Esophagus muscularis mucosa (tissue), 4 donors: ENCODE data around the gene PGM3. TPM values are rescaled to one million over a fixed set of nuclear protein-coding genes. Genes with fewer than 3 reads are reported as not detected.

Experiments used
- DNase-seq: peaks from one replicate; pipeline ENCODE4 v3.0.0-alpha.2; 2017; ENCODE audit errors: extremely low spot score
- H3K27ac ChIP-seq, 4 donors: fragments of 200-600 bp; sonication (generic); replicated peaks in 1 of 4; 1 replicate in 3 of 4; 2 replicates in 1 of 4; pipeline ENCODE4 v1.5.1; 2016 to 2019; ENCODE audit warnings: mild to moderate bottlenecking in 1 of 4
- H3K27me3 ChIP-seq, 4 donors: fragments of 200-600 bp; sonication (generic); one replicate each; pipeline versions ENCODE4 v1.5.1 to v1.6.0; 2016 to 2019
- H3K36me3 ChIP-seq, 4 donors: fragments of 200-600 bp; sonication (generic); one replicate each; pipeline ENCODE4 v1.5.1; 2016 to 2019
- H3K4me1 ChIP-seq, 4 donors: fragments of 200-600 bp; sonication (generic); one replicate each; pipeline ENCODE4 v1.5.1; 2016 to 2019
- H3K4me3 ChIP-seq, 4 donors: fragments of 200-600 bp; sonication (generic); 1 replicate in 2 of 4; 2 replicates in 2 of 4; pipeline ENCODE4 v1.5.1; 2016 to 2019; ENCODE audit warnings: mild to moderate bottlenecking in 4 of 4, moderate library complexity in 1 of 4
- H3K9me3 ChIP-seq, 4 donors: fragments of 200-600 bp; sonication (generic); 1 replicate in 3 of 4; 2 replicates in 1 of 4; pipeline ENCODE4 v1.5.1; 2016 to 2019
- EP300 ChIP-seq: sonication (generic); formaldehyde crosslinking; IDR thresholded peaks from one replicate; pipeline ENCODE4 v1.6.1; 2017; ENCODE audit warnings: antibody characterized with exemption
- POLR2A ChIP-seq: fragments of 450-650 bp; IDR thresholded peaks from one replicate; pipeline ENCODE4 v1.6.1; 2017; ENCODE audit warnings: antibody characterized with exemption, moderate library complexity, mild to moderate bottlenecking, low read depth
- POLR2AphosphoS5 ChIP-seq, 2 donors: sonication (generic); formaldehyde crosslinking; IDR thresholded peaks; one replicate each; pipeline ENCODE4 v1.6.1; 2017; ENCODE audit warnings: antibody characterized with exemption in 2 of 2
- WGBS: methylation state at CpG from one replicate; pipeline ENCODE4 v1.1.5; 2018; 5-methylcytosine and 5-hydroxymethylcytosine counted together
- intact Hi-C: fragments of 100-400 bp; cut with DNase I; formaldehyde crosslinking; loops from one replicate; pipeline ENCODE4 v1.15.1; 2023
- total RNA-seq, 4 donors: library from RNA; depleted of rRNA; stranded (reverse); fragments of >200 nt; gene quantifications; one replicate each; pipeline versions ENCODE4 v1.1.0 to v1.2.1, GENCODE V29; 2016
- TF ChIP-seq, protein P1 (sequence below), 3 experiments: fragments of 200-600 bp in 2 of 3; fragments of 450-650 bp in 1 of 3; sonication (generic) in 2 of 3; IDR thresholded peaks; one replicate each; pipeline ENCODE4 v1.5.1; 2017 to 2019; ENCODE audit warnings: antibody characterized with exemption in 3 of 3, mild to moderate bottlenecking in 2 of 3, moderate library complexity in 1 of 3

PGM3 gene
- total RNA-seq, 4 donors from 2014 or later, result 7.1 to 15.4 (median 8.9) TPM

GRCh38 chr6:83215131-83216047, 22.3 kb upstream of the PGM3 start:
- Histone ChIP-seq H3K4me3 (no peak overlapping the region), H3K4me1 (no peaks in the 10 kb centered on the region), H3K27ac (no peak overlapping the region), H3K36me3 (peaks cover 0 to 9% (median 0%) of the 10 kb centered on the region in 4 donors), H3K9me3 (no peaks in the 10 kb centered on the region), H3K27me3 (no peaks in the 10 kb centered on the region)
- TF ChIP-seq EP300 (no peak), POLR2AphosphoS5 (IDR thresholded peaks at IDR 0.05) (peak in 1 of 2 donors; percentile 14), POLR2A (no peak)
- TF ChIP-seq, protein P1, sequence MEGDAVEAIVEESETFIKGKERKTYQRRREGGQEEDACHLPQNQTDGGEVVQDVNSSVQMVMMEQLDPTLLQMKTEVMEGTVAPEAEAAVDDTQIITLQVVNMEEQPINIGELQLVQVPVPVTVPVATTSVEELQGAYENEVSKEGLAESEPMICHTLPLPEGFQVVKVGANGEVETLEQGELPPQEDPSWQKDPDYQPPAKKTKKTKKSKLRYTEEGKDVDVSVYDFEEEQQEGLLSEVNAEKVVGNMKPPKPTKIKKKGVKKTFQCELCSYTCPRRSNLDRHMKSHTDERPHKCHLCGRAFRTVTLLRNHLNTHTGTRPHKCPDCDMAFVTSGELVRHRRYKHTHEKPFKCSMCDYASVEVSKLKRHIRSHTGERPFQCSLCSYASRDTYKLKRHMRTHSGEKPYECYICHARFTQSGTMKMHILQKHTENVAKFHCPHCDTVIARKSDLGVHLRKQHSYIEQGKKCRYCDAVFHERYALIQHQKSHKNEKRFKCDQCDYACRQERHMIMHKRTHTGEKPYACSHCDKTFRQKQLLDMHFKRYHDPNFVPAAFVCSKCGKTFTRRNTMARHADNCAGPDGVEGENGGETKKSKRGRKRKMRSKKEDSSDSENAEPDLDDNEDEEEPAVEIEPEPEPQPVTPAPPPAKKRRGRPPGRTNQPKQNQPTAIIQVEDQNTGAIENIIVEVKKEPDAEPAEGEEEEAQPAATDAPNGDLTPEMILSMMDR (IDR thresholded peaks at IDR 0.05), result peak; percentile 69 to 84 (median 75)
- no peak for DNase-seq
- WGBS, result 33% methylated on average over 7 of the region's 7 CpGs
- intact Hi-C loops, result loop anchor here (5.0 kb wide), 1 partner anchor 148 kb away; the partner anchor contains the start of genes DOP1A and UBE3D

DNA sequence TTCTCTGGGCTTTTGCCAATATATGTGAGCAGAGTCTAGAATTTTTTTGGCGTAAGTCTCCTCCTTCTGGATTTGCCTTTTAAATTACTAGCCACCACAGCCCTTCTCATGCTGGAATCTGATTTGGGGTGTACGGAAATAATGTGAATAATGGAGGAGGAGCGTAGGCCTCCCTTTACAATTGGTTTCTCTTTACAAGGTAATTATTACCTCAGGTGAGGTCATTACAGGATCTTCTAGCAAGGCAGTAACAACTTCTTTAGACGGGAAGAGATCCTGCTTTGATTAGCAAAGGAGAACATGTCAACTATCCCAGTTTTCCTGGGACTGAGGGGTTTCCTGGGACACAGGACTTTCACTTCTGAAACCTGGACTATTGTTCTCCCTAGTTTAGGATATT, 9.0 kb upstream of the PGM3 start:
- no peak overlapping the region for H3K4me3 ChIP-seq
- intact Hi-C loops, result no loop called here
- H3K36me3 ChIP-seq, result peaks cover 0 to 9% (median under 1%) of the 10 kb centered on the region in 4 donors
- H3K4me1 ChIP-seq, result no peaks in the 10 kb centered on the region
- H3K9me3 ChIP-seq, result no peaks in the 10 kb centered on the region
- H3K27me3 ChIP-seq, result no peaks in the 10 kb centered on the region
- 82% methylated on average over 4 of the region's 4 CpGs for WGBS
- H3K27ac ChIP-seq, result no peak overlapping the region
- no peak for DNase-seq
- TF ChIP-seq POLR2AphosphoS5 (IDR thresholded peaks at IDR 0.05) (no peak), POLR2A (no peak), EP300 (no peak)
- TF ChIP-seq, protein P1 (IDR thresholded peaks at IDR 0.05), result no peak

DNA sequence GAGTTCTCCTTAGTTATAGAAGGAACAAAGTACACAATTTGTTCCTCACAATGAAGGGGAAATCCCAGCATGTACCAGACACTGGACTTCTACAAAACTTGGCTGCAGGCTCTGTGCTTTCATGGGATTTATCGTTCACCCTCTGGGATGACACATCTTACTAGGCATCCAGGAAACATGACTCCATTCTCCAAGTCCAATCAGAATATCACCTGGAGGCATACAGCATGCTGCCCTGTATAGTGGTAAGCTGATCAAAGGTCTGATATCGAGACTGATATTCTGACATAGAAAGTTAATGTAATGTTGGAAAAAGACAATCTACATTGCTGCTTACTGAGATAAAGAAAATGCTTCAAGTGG, 6.8 kb upstream of the PGM3 start:
- H3K27me3 ChIP-seq, result no peaks in the 10 kb centered on the region
- peaks cover 0 to 24% (median 9%) of the 10 kb centered on the region in 4 donors for H3K36me3 ChIP-seq
- intact Hi-C loops, result loop anchor here (10.0 kb wide), 1 partner anchor 135 kb away; the partner anchor contains the start of genes DOP1A and UBE3D
- H3K27ac ChIP-seq, result no peak overlapping the region
- no peak for DNase-seq
- H3K4me3 ChIP-seq, result no peak overlapping the region
- TF ChIP-seq EP300, result no peak
- TF ChIP-seq, protein P1 (IDR thresholded peaks at IDR 0.05), result no peak
- TF ChIP-seq POLR2A, result no peak
- no peak for TF ChIP-seq POLR2AphosphoS5 (IDR thresholded peaks at IDR 0.05)
- no peaks in the 10 kb centered on the region for H3K9me3 ChIP-seq
- peaks cover 0 to 3% (median 1%) of the 10 kb centered on the region in 4 donors for H3K4me1 ChIP-seq
- WGBS, result 62% methylated on average over 2 of the region's 2 CpGs

DNA sequence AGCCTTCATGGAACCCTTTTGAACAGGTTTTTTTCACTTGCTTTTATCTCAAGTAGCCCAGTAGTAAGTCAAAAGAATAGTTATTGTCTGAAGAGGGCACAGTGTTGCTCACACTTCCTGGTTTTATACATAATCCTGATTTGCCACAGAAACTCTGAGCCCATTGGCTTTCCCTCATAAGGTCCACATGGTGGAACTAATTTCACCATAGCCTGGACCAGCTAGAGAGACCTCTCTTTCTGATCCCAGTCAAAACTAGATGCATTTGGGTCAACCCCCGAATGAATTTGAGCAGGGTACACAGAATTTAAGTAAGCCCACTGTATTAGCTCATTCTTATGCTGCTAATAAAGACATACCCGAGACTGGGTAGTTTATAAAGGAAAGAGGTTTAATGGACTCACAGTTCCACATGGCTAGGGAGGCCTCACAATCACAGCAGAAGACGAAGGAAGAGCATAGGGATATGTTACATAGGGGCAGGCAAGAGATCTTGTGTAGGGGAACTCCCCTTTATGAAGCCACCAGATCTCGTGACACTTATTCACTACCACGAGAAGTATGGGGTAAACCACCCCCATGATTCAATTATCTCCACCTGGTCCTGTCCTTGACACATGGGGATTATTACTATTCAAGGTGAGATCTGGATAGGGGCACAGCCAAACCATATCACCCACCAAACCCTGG, 6.3 kb upstream of the PGM3 start:
- no peak overlapping the region for H3K27ac ChIP-seq
- 87% methylated on average over 5 of the region's 5 CpGs for WGBS
- no peak for DNase-seq

More for the DNA sequence above, 6.3 kb upstream of the PGM3 start:
- H3K27me3 ChIP-seq, result no peaks in the 10 kb centered on the region
- H3K4me1 ChIP-seq, result peaks cover 3 to 9% (median 7%) of the 10 kb centered on the region in 4 donors
- H3K4me3 ChIP-seq, result no peak overlapping the region
- no peaks in the 10 kb centered on the region for H3K9me3 ChIP-seq
- TF ChIP-seq, protein P1 (IDR thresholded peaks at IDR 0.05), result no peak
- no peak for TF ChIP-seq POLR2AphosphoS5 (IDR thresholded peaks at IDR 0.05)
- H3K36me3 ChIP-seq, result peaks cover 0 to 24% (median 9%) of the 10 kb centered on the region in 4 donors
- intact Hi-C loops, result loop anchor here (10.0 kb wide), 1 partner anchor 135 kb away; the partner anchor contains the start of genes DOP1A and UBE3D
